GM23338 (cell line): ENCODE measurements around the gene GLT6D1.

Source experiments
- CREB1 ChIP-seq: fragments of 250-450 bp; sonication (Bioruptor Pico); IDR thresholded peaks from 2 replicates; pipeline ENCODE4 v1.5.0; 2020; ENCODE audit warnings: low read depth, mild to moderate bottlenecking, moderate library complexity
- CTCF ChIP-seq, 2 experiments: fragments of 200-600 bp in 1 of 2; sonication (generic) in 1 of 2; conservative IDR thresholded peaks; 2 replicates each; pipeline versions ENCODE4 v1.5.1 to v1.6.1; 2016 to 2017; ENCODE audit warnings: antibody characterized with exemption in 2 of 2, low read depth in 2 of 2, mild to moderate bottlenecking in 2 of 2, moderate library complexity in 1 of 2
- POLR2AphosphoS5 ChIP-seq: IDR thresholded peaks from 2 replicates; pipeline ENCODE4 v1.6.1; 2016; ENCODE audit warnings: antibody characterized with exemption, low read depth
- REST ChIP-seq: IDR thresholded peaks from one replicate; pipeline ENCODE4 v1.6.1; 2018; ENCODE audit warnings: antibody characterized with exemption; ENCODE audit not compliant: unreplicated experiment
- ZNF114 ChIP-seq: fragments of 250-450 bp; sonication (Bioruptor Pico); IDR thresholded peaks from 2 replicates; pipeline ENCODE4 v1.5.0; 2020; ENCODE audit warnings: mild to moderate bottlenecking, moderate library complexity

- TF ChIP-seq POLR2AphosphoS5 (no peak), CTCF (conservative IDR thresholded peaks at IDR 0.05; ENCODE audit: low read depth in 2 of 2) (no peak), REST (no peak), CREB1 (CRISPR knock-in tag) (no peak), ZNF114 (no peak)
Measured at GRCh38 chr9:135591506-135592330, 47.6 kb downstream of the GLT6D1 start.
